DND-41 (cell line): ENCODE data around the gene ZNF136.

Experiments used
- EZH2 ChIP-seq: IDR thresholded peaks from 3 replicates; pipeline ENCODE4 v1.6.1; 2012; ENCODE audit warnings: borderline replicate concordance, low read depth, mild to moderate bottlenecking, moderate library complexity, low read length, inconsistent platforms; ENCODE audit not compliant: severe bottlenecking
- TF ChIP-seq, protein P1 (sequence below): IDR thresholded peaks from 2 replicates; pipeline ENCODE4 v1.5.1; 2012; ENCODE audit warnings: borderline replicate concordance, low read length, moderate library complexity, mild to moderate bottlenecking; ENCODE audit not compliant: poor library complexity, severe bottlenecking; ENCODE audit errors: extremely low read depth

DNA sequence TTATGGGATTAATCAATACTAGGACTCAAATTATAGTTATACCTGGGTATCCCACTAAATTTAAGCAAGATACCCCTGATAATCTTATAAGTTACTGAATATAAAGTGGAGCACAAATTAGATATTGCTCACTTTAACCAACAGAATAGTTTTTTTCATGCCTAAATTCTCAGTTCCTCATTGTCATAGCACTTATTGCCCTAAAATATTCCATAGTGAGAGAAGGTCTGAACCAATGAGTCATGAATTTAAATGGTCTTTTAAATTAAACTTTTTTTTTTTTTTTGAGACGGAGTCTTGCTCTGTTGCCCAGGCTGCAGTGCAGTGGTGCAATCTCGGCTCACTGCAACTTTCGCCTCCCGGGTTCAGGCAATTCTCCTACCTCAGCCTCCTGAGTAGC is 42.4 kb downstream of the ZNF136 start:
- TF ChIP-seq, protein P1, sequence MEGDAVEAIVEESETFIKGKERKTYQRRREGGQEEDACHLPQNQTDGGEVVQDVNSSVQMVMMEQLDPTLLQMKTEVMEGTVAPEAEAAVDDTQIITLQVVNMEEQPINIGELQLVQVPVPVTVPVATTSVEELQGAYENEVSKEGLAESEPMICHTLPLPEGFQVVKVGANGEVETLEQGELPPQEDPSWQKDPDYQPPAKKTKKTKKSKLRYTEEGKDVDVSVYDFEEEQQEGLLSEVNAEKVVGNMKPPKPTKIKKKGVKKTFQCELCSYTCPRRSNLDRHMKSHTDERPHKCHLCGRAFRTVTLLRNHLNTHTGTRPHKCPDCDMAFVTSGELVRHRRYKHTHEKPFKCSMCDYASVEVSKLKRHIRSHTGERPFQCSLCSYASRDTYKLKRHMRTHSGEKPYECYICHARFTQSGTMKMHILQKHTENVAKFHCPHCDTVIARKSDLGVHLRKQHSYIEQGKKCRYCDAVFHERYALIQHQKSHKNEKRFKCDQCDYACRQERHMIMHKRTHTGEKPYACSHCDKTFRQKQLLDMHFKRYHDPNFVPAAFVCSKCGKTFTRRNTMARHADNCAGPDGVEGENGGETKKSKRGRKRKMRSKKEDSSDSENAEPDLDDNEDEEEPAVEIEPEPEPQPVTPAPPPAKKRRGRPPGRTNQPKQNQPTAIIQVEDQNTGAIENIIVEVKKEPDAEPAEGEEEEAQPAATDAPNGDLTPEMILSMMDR = no peak
- TF ChIP-seq EZH2 = no peak
